A549 (cell line): ENCODE results near the gene NR3C2. TPM values are rescaled to one million over a fixed set of nuclear protein-coding genes. Genes with fewer than 3 reads are reported as not detected.

Source experiments
- ATAC-seq, 2 experiments: fragments of 200-7000 bp in 1 of 2; fragments of >200 bp in 1 of 2; cut with Nextera tagmentation in 1 of 2; cut with Tn5 transposase in 1 of 2; 3 replicates each; pipeline versions ENCODE4 v1.8.0 to v1.9.1; 2018 to 2020; ENCODE audit warnings: mild to moderate bottlenecking in 1 of 2, moderate library complexity in 1 of 2
- CTCF ChIA-PET: fragments of 300-600 bp; sonication (Branson Sonifier 250); formaldehyde crosslinking; extraction: SDS; loops from one replicate; lab custom pipeline; 2021; ENCODE audit warnings: antibody characterized with exemption, inconsistent platforms; lab: Yijun Ruan, JAX
- POLR2A ChIA-PET: fragments of 350-600 bp; formaldehyde crosslinking; extraction: SDS; loops from one replicate; lab custom pipeline; 2021; ENCODE audit warnings: antibody characterized with exemption, inconsistent platforms; lab: Yijun Ruan, JAX
- DNase-seq, 2 experiments: peaks; one replicate each; pipeline versions ENCODE4 v3.0.0 to v3.0.0-alpha.2; 2011 to 2016; ENCODE audit warnings: low read depth in 1 of 2, low spot score in 1 of 2
- FAIRE-seq: peaks from 2 replicates; lab custom pipeline; 2011; peaks lifted over from hg19 to GRCh38; lab: Jason Lieb, UNC
- H3K27ac ChIP-seq, 2 experiments: fragments of >200 bp; sonication (Bioruptor Twin); formaldehyde crosslinking; 3 replicates each; pipeline ENCODE4 v1.5.1; 2016 to 2017
- H3K4me1 ChIP-seq: fragments of >200 bp; sonication (Bioruptor Twin); formaldehyde crosslinking; 3 replicates; pipeline ENCODE4 v1.6.1; 2016
- H3K4me2 ChIP-seq: fragments of >200 bp; sonication (Bioruptor Twin); formaldehyde crosslinking; 3 replicates; pipeline ENCODE4 v1.6.1; 2016
- H3K4me3 ChIP-seq: fragments of >200 bp; sonication (Bioruptor Twin); formaldehyde crosslinking; 3 replicates; pipeline ENCODE4 v1.5.1; 2016
- H3K9me3 ChIP-seq: fragments of >200 bp; sonication (Bioruptor Twin); formaldehyde crosslinking; 3 replicates; pipeline ENCODE4 v1.6.1; 2016
- ATOH8 ChIP-seq: fragments of 250-450 bp; sonication (Bioruptor Pico); IDR thresholded peaks from 2 replicates; pipeline ENCODE4 v1.5.0; 2020; ENCODE audit warnings: low read depth, mild to moderate bottlenecking, moderate library complexity
- CBX8 ChIP-seq: fragments of 200-600 bp; sonication (generic); IDR thresholded peaks from 2 replicates; pipeline ENCODE4 v1.6.1; 2016
- CEBPB ChIP-seq, 2 experiments: fragments of >200 bp in 1 of 2; sonication (Bioruptor Twin) in 1 of 2; formaldehyde crosslinking in 1 of 2; IDR thresholded peaks; 2 replicates each; pipeline ENCODE4 v1.6.1; 2012 to 2016
- EHF ChIP-seq: fragments of 250-450 bp; sonication (Bioruptor Pico); IDR thresholded peaks from 2 replicates; pipeline ENCODE4 v1.5.0; 2020; ENCODE audit warnings: mild to moderate bottlenecking
- ESRRA ChIP-seq: fragments of 150-350 bp; IDR thresholded peaks from 2 replicates; pipeline ENCODE4 v1.6.1; 2014; ENCODE audit warnings: mild to moderate bottlenecking, low read length, borderline replicate concordance
- FOXS1 ChIP-seq: fragments of 250-450 bp; sonication (Bioruptor Pico); IDR thresholded peaks from 2 replicates; pipeline ENCODE4 v1.5.0; 2020; ENCODE audit warnings: mild to moderate bottlenecking, moderate library complexity
- HEYL ChIP-seq: fragments of 250-450 bp; sonication (Bioruptor Pico); IDR thresholded peaks from 2 replicates; pipeline ENCODE4 v1.8.0; 2021; ENCODE audit warnings: mild to moderate bottlenecking, moderate library complexity
- HOXA7 ChIP-seq: fragments of 250-450 bp; sonication (Bioruptor Pico); IDR thresholded peaks from 2 replicates; pipeline ENCODE4 v1.5.0; 2020; ENCODE audit warnings: mild to moderate bottlenecking, moderate library complexity
- HOXB13 ChIP-seq: fragments of 250-450 bp; sonication (Bioruptor Pico); IDR thresholded peaks from 2 replicates; pipeline ENCODE4 v1.5.0; 2020; ENCODE audit warnings: low read depth, mild to moderate bottlenecking, moderate library complexity
- JUN ChIP-seq, 2 experiments: fragments of >200 bp; sonication (Bioruptor Twin); formaldehyde crosslinking; IDR thresholded peaks; 2 replicates in 1 of 2; 3 replicates in 1 of 2; pipeline ENCODE4 v1.6.1; 2016 to 2017
- KDM1A ChIP-seq: fragments of 200-600 bp; sonication (generic); IDR thresholded peaks from 2 replicates; pipeline ENCODE4 v1.6.1; 2016; ENCODE audit warnings: low read depth, mild to moderate bottlenecking
- KDM5A ChIP-seq: fragments of 200-600 bp; sonication (generic); IDR thresholded peaks from 2 replicates; pipeline ENCODE4 v1.6.1; 2016; ENCODE audit warnings: antibody characterized with exemption, mild to moderate bottlenecking
- MAFK ChIP-seq: fragments of 450-650 bp; IDR thresholded peaks from 2 replicates; pipeline ENCODE4 v1.6.1; 2014; ENCODE audit not compliant: partially characterized antibody
- MAX ChIP-seq: IDR thresholded peaks from 2 replicates; pipeline ENCODE4 v1.6.1; 2012
- MAZ ChIP-seq: fragments of 150-350 bp; IDR thresholded peaks from 2 replicates; pipeline ENCODE4 v1.6.1; 2014; ENCODE audit warnings: antibody characterized with exemption, low read depth, low read length, borderline replicate concordance
- MYC ChIP-seq: IDR thresholded peaks from 2 replicates; pipeline ENCODE4 v1.6.1; 2012; ENCODE audit warnings: mild to moderate bottlenecking, inconsistent platforms, low read length, improper control_type of control experiment, borderline replicate concordance
- NR3C1 ChIP-seq: fragments of >200 bp; sonication (Bioruptor Twin); formaldehyde crosslinking; IDR thresholded peaks from 3 replicates; pipeline ENCODE4 v1.6.1; 2017
- POLR2A ChIP-seq: IDR thresholded peaks from 2 replicates; pipeline ENCODE4 v1.6.1; 2012; ENCODE audit warnings: mild to moderate bottlenecking, low read length
- POLR2AphosphoS2 ChIP-seq: conservative IDR thresholded peaks from 2 replicates; pipeline ENCODE4 v1.6.1; 2012; ENCODE audit warnings: low read length, improper control_type of control experiment, inconsistent platforms
- RCOR1 ChIP-seq: fragments of 150-350 bp; IDR thresholded peaks from 2 replicates; pipeline ENCODE4 v1.6.1; 2014; ENCODE audit warnings: antibody characterized with exemption, low read length, low read depth
- RFX5 ChIP-seq: fragments of 450-650 bp; IDR thresholded peaks from 2 replicates; pipeline ENCODE4 v1.7.1; 2014; ENCODE audit warnings: antibody characterized with exemption, mild to moderate bottlenecking, moderate library complexity
- RNF2 ChIP-seq: fragments of 200-600 bp; sonication (generic); IDR thresholded peaks from 2 replicates; pipeline ENCODE4 v1.6.1; 2016; ENCODE audit warnings: low read depth, mild to moderate bottlenecking, antibody characterized with exemption, moderate library complexity, borderline replicate concordance
- SMC3 ChIP-seq: fragments of >200 bp; sonication (Bioruptor Twin); formaldehyde crosslinking; IDR thresholded peaks from 3 replicates; pipeline ENCODE4 v1.6.1; 2018; ENCODE audit warnings: inconsistent platforms
- SREBF2 ChIP-seq: fragments of 450-650 bp; IDR thresholded peaks from 2 replicates; pipeline ENCODE4 v1.6.1; 2014; ENCODE audit warnings: mild to moderate bottlenecking, moderate library complexity
- ZC3H11A ChIP-seq: fragments of 450-650 bp; IDR thresholded peaks from 2 replicates; pipeline ENCODE4 v1.6.1; 2014; ENCODE audit warnings: antibody characterized with exemption, mild to moderate bottlenecking
- ZNF302 ChIP-seq: fragments of 250-450 bp; sonication (Bioruptor Pico); IDR thresholded peaks from 2 replicates; pipeline ENCODE4 v1.9.0; 2021; ENCODE audit warnings: inconsistent platforms, mild to moderate bottlenecking, moderate library complexity
- WGBS: methylation state at CpG from one replicate; pipeline ENCODE4 v1.1.6; 2017; ENCODE audit errors: missing lambda C conversion rate; 5-methylcytosine and 5-hydroxymethylcytosine counted together
- polyA plus RNA-seq, 4 experiments: library from polyadenylated mRNA; depleted of rRNA in 3 of 4; stranded (reverse); fragments of >200 nt; fragmentation: RNase III in 1 of 4; extraction: RNeasy Plus Mini Kit Qiagen cat#74134 plus additional on column Dnase treatment in 1 of 4; gene quantifications; 2 replicates in 3 of 4; 3 replicates in 1 of 4; pipeline ENCODE4 v1.2.3, GENCODE V29; 2011 to 2017
- TF ChIP-seq, protein P1 (sequence below): IDR thresholded peaks from 2 replicates; pipeline ENCODE4 v1.6.1; 2012; ENCODE audit warnings: low read depth, borderline replicate concordance
- TF ChIP-seq, protein P2 (sequence below): fragments of >200 bp; sonication (Bioruptor Twin); formaldehyde crosslinking; IDR thresholded peaks from 3 replicates; pipeline ENCODE4 v1.5.1; 2016

The NR3C2 gene
- polyA plus RNA-seq, 2 of the 4 experiments (the other 2 are of a cell fraction): 0.01 to 0.03 TPM

- H3K9me3 ChIP-seq: no peaks in the 10 kb centered on the region
- H3K4me1 ChIP-seq: no peaks in the 10 kb centered on the region
- no peak for DNase-seq
- no peak for FAIRE-seq
- WGBS: 53% methylated on average over 4 of the region's 4 CpGs
- no peak overlapping the region for H3K4me3 ChIP-seq
- ChIA-PET POLR2A (no interaction called here), CTCF (no interaction called here)
- no peak overlapping the region for H3K4me2 ChIP-seq
- no peak overlapping the region for H3K27ac ChIP-seq
- no peak for TF ChIP-seq ZC3H11A
- no peak for TF ChIP-seq HOXA7
- no peak for TF ChIP-seq ESRRA
- TF ChIP-seq HEYL: no peak
- TF ChIP-seq, protein P1, sequence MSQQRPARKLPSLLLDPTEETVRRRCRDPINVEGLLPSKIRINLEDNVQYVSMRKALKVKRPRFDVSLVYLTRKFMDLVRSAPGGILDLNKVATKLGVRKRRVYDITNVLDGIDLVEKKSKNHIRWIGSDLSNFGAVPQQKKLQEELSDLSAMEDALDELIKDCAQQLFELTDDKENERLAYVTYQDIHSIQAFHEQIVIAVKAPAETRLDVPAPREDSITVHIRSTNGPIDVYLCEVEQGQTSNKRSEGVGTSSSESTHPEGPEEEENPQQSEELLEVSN: no peak
- TF ChIP-seq MAFK: no peak
- no peak for TF ChIP-seq KDM1A
- no peak for TF ChIP-seq FOXS1 (CRISPR knock-in tag)
- TF ChIP-seq ATOH8 (CRISPR knock-in tag): no peak
- no peak for TF ChIP-seq SMC3
- TF ChIP-seq CBX8: no peak
- no peak for TF ChIP-seq MYC
- no peak for TF ChIP-seq POLR2AphosphoS2
- no peak for TF ChIP-seq MAZ
- TF ChIP-seq RNF2: no peak
- TF ChIP-seq, protein P2, sequence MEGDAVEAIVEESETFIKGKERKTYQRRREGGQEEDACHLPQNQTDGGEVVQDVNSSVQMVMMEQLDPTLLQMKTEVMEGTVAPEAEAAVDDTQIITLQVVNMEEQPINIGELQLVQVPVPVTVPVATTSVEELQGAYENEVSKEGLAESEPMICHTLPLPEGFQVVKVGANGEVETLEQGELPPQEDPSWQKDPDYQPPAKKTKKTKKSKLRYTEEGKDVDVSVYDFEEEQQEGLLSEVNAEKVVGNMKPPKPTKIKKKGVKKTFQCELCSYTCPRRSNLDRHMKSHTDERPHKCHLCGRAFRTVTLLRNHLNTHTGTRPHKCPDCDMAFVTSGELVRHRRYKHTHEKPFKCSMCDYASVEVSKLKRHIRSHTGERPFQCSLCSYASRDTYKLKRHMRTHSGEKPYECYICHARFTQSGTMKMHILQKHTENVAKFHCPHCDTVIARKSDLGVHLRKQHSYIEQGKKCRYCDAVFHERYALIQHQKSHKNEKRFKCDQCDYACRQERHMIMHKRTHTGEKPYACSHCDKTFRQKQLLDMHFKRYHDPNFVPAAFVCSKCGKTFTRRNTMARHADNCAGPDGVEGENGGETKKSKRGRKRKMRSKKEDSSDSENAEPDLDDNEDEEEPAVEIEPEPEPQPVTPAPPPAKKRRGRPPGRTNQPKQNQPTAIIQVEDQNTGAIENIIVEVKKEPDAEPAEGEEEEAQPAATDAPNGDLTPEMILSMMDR: no peak
- no peak for TF ChIP-seq ZNF302
- TF ChIP-seq CEBPB (IDR thresholded peaks at IDR 0.05): no peak
- no peak for TF ChIP-seq EHF (CRISPR knock-in tag)
- no peak for ATAC-seq
These were observed 166.9 kb downstream of the NR3C2 start for GRCh38 chr4:148275266-148275665.

DNA sequence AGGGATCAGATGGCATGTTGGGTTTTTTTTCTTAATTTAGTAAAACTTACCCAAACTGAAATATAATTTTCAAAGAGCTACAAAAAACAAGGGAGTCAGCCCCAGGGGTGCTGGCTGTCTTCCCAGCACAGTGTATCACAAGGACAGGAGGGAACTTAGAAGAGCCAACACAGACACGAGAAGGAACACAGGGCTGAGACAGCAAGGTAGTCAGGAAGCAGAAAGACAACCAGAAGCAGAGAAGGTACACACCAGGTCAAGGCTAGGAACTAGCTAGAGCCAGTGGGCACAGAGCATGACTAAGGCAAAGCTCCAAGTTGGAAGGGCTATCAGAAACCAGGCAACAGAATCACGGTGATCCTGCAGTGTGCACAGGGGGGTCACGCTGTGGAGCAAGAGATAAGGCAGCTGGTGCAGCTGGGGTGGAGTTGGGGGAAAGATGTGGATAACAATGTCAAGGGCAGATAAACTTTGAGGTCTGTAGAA is 168.7 kb downstream of the NR3C2 start:
- Histone ChIP-seq H3K27ac (no peak overlapping the region), H3K9me3 (no peaks in the 10 kb centered on the region)
- TF ChIP-seq CEBPB (IDR thresholded peaks at IDR 0.05): no peak
- no peak for TF ChIP-seq MAFK
- no peak for TF ChIP-seq HOXB13
- no peak for TF ChIP-seq MAZ
- TF ChIP-seq SREBF2: no peak
- no peak for TF ChIP-seq NR3C1
- TF ChIP-seq RFX5: no peak
- TF ChIP-seq POLR2A: no peak
- no peak for TF ChIP-seq MAX
- no peak for TF ChIP-seq CBX8
- TF ChIP-seq KDM5A: no peak
- no peak for TF ChIP-seq RCOR1
- TF ChIP-seq JUN (IDR thresholded peaks at IDR 0.05): no peak
- TF ChIP-seq, all 56 proteins: peak for 0
- WGBS: 16% methylated on average over 3 of the region's 3 CpGs
- no peak overlapping the region for H3K4me2 ChIP-seq
- ATAC-seq (no peak), FAIRE-seq (no peak), DNase-seq (no peak)
- ChIA-PET POLR2A (no interaction called here), CTCF (no interaction called here)
- no peaks in the 10 kb centered on the region for H3K4me1 ChIP-seq
- no peak overlapping the region for H3K4me3 ChIP-seq
